Liver (tissue), 3 donors: ENCODE results near the gene DIS3L2.

ENCODE experiments used
- CTCF ChIP-seq: fragments of 150-350 bp; IDR thresholded peaks from 2 replicates; pipeline ENCODE4 v1.5.1; 2017; ENCODE audit warnings: improper control_type of control experiment, low read depth, low read length; ENCODE audit not compliant: missing input control
- FOXA1 ChIP-seq: IDR thresholded peaks from 2 replicates; pipeline ENCODE4 v1.6.1; 2016; ENCODE audit warnings: antibody characterized with exemption
- GABPA ChIP-seq, 2 donors: IDR thresholded peaks in 1 of 2; conservative IDR thresholded peaks in 1 of 2; 2 replicates each; pipeline ENCODE4 v1.6.1; 2016; ENCODE audit warnings: antibody characterized with exemption in 2 of 2, mild to moderate bottlenecking in 1 of 2, moderate library complexity in 1 of 2
- MAX ChIP-seq: IDR thresholded peaks from 2 replicates; pipeline ENCODE4 v1.6.1; 2016; ENCODE audit warnings: antibody characterized with exemption
- RAD21 ChIP-seq, 2 donors: IDR thresholded peaks; 2 replicates each; pipeline ENCODE4 v1.6.1; 2016; ENCODE audit warnings: antibody characterized with exemption in 2 of 2, mild to moderate bottlenecking in 2 of 2
- REST ChIP-seq: IDR thresholded peaks from 2 replicates; pipeline ENCODE4 v1.6.1; 2016; ENCODE audit warnings: antibody characterized with exemption, mild to moderate bottlenecking
- TAF1 ChIP-seq: conservative IDR thresholded peaks from 2 replicates; pipeline ENCODE4 v1.6.1; 2016; ENCODE audit warnings: antibody characterized with exemption, mild to moderate bottlenecking
- YY1 ChIP-seq: IDR thresholded peaks from 2 replicates; pipeline ENCODE4 v1.6.1; 2016; ENCODE audit warnings: antibody characterized with exemption, mild to moderate bottlenecking
- donor health status: healthy.
- donor health status: healthy.

- TF ChIP-seq FOXA1 (no peak), RAD21 (IDR thresholded peaks at IDR 0.05) (no peak), TAF1 (no peak), CTCF (no peak), YY1 (no peak), GABPA (IDR thresholded peaks at IDR 0.05 in 1 of 2, conservative IDR thresholded peaks at IDR 0.05 in 1 of 2) (no peak), MAX (no peak), REST (no peak)
Observed at GRCh38 chr2:232382331-232383225, 421.1 kb downstream of the DIS3L2 start.
